NK-92 (cell line): ENCODE data around the gene RCAN3.

Experiments used
- DNase-seq: peaks from one replicate; lab custom pipeline; 2025; ENCODE audit not compliant: unreplicated experiment; lab: John Stamatoyannopoulos, UW

RCAN3 gene

DNA sequence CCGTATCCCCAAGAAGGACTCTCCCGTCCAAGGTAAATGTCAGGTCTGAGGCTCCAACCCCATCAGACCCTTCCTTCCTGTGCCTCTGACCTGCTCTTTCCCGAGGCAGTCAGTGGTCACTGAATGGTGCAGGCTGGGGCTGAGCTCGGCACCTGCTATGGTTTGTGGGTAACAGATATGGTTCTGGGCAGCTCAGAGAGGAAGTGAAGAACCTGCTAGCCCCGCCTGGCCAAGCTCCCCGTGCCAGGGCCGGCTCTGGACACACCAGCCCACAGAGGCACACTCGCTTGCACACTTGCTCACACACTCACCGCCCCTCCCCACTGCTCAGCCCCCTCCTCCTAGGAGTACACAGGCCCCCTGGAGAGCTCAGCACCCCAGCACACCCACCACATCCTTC is 69.7 kb downstream of the RCAN3 start:
- DNase-seq: no peak

DNA sequence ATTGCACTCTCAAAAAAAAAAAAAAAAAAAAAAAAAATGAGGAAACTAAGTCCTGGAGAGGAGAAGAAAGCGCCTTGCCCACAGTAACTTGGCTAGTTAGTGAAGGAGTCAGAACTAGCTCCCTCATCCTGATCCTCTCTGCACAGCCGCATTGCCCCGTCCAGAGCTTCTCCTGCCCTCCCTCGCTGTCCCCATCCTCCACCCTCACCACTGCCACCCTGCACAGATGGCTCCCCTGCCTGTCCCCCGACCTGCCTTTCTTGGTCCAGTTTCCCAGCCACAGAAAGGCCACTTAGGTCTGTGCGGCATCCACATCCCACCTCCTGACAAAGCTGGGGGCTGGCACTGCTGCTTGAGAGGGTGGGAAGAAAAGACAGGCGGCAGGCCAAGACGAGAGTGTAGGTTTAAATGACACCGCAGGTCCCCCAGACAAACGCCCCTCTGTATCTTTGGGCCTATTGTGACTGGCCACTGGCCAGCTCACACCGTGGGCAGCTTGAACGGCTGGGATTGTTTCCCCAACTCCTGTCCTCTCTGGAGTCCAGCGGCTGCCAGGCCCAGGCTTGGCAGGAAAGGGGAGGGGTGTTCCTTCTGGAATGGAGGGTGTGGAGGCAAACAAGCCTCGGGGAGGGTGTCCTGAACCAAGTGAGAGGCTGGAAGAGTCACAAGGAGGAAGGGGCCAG is 73.4 kb downstream of the RCAN3 start:
- DNase-seq: no peak

DNA sequence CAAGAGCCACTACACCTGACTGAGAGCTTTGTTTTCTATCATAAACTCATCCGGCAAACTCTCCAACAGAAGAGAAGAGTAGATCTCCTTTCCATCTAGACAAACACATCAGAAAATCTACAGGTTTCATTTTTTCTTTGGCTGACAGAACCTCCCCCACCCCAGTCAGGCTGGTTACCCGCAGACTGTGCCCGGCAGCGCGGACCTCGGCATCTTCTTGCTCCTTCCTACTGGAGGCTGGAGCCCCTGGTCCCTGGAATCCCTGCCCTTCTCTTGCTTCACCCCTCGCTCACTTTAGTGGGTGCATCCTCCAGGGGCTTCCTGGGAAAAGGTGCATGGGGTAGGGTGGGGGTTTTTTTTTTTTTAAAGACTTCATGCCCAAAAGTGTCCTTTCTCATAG is 76.2 kb downstream of the RCAN3 start:
- no peak for DNase-seq

DNA sequence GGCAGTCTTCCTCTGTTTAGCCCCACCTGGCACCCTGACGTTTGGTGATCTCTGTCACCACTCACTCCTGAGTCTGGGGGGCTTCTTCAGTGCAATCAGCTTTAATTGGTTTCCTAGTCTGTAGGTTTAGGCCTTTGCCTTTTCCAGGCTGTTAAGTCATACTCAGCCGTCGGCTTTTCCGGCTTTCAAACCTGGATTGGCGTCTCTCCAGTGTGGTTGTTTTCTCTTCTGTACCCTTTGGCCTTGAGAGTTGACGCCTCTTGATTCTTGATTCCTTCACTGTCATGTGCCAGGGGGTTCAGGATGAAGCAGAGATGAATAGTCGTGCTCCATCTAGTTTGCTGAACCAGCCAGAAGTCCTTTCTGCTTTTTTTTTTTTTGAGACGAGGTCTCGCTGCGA is 78.1 kb downstream of the RCAN3 start:
- no peak for DNase-seq

DNA sequence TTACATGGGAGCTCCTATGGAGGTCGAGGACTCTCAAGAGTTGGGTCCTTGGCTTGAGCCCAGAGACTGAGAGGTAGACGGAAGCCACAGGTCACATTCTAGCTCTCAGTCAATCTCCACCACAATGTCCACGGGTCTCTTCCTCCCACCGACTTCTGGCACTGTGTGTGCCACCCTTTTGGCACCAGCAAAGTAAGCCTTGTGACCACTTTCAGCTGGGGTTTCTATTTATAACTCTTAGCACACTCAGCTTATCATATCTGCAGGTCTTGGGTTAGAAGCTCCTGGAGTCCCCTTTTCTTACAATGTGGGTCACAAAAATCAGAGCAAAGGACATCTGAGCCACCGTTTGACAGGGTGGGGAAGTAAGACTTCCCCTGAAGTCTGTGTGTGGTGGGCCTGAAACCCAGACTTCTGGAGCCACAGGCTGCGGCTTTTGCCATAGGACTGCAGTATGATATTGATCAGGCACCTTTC is 81.6 kb downstream of the RCAN3 start:
- DNase-seq: no peak

DNA sequence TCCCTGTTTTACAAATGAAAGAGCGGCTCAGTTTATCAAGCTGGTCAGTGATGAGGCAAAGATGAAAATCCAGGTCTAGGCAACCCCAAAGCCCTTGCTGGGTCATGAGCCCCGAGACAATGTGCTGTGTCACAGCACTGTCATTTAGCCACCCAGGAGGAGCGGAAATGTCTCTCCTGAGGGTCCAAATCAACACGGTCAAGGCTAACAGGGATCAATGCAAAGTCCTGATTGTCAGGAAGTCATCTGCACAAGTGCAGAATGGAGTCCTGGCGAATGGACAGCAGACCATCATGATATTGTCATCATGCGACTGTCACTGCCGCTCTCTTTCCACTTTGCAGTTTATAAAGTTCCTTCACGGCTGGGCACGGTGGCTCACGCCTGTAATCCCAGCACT is 83.5 kb downstream of the RCAN3 start:
- DNase-seq: no peak

DNA sequence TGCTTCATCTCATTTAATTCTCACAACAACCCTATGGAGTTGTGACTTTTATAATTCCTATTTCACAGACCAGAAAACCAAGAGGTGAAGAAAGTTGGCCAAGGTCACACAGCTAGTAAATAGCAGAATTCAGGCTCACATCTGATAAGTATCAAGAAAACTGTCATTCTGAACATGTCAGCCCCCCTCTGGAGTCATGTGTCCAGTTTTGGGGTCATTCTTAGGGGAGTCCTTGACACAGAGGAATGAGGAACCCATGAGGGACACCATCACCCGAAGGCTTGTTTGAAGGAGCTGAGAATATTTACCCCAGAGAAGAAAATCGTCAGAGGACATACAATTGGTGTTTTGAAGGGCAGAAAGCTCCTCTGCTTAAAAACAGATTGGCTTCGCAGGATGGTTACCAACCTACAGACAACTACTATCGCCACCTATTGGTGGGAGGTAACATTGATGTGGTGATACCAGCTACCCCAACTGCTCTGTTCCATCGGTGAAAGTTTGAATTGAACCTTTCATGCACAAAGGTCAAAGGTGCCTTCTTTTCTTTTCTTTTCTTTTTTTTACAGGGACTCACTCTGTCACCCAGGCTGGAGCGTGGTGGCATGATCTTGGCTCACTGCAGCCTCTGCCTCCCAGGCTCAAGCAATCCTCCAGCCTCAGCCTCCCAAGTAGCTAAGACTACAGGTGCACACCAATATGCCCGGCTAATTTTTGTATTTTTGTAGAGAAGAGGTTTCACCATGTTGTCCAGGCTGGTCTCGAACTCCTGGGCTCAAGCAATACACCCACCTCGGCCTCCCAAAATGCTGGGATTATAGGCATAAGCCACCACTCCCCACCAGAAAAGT is 84.6 kb downstream of the RCAN3 start:
- DNase-seq: no peak

DNA sequence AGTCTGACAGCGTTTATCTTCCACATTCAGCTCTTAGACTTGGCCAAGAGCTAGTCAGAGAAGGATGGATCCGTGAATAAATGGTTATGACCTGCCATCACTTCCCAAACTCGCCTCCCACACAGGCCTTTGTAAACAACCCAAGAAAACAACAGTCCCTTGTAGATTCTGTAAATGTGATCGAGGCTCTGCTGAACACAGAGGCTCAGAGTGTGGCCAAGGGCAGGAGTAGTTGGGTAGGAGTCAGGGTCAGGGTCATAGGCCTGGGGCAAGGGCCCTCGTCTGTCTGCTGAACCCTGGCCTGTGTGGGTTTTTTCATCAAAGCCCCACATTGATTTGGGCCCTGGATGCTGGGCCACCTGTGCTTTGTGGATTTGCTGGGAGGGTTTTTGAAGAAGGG is 85.9 kb downstream of the RCAN3 start:
- DNase-seq: no peak

DNA sequence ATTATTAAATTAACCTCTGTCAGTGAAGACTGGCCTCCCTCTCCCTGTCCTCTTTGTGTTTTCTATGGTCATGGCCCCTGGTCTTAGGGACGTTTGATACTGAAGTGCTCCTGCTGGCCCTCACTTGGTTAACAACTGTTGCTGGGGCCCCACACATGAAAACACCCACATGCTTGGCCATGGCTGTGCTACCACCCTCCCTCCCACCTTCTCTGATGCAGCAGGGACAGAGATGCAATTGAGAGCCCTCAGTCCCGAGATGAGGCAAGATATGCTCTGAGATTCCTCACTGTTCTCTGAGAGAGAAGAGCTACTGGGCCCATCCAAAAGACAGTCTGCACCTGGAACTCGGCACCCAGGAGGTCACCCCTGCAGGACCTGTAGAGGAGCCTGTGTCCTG is 86.6 kb downstream of the RCAN3 start:
- DNase-seq: no peak
